Trophoblast cell (in vitro differentiated cells and primary cell): ENCODE results near the gene JMJD4.
A peak's percentile ranks its signal among the peaks of the same experiment; 100 is the strongest.

Experiments
- DNase-seq, 2 donors: peaks; one replicate each; pipeline ENCODE4 v3.0.0-alpha.2; 2016
- H2AFZ ChIP-seq: 2 replicates; pipeline ENCODE4 v1.6.1; 2013; ENCODE audit warnings: low read length, moderate library complexity, mild to moderate bottlenecking; ENCODE audit not compliant: insufficient read depth, poor library complexity
- H2AK5ac ChIP-seq: 2 replicates; pipeline ENCODE4 v1.6.1; 2013; ENCODE audit warnings: mild to moderate bottlenecking, low read length
- H2BK120ac ChIP-seq: 2 replicates; pipeline ENCODE4 v1.6.1; 2013; ENCODE audit warnings: low read length, mild to moderate bottlenecking, moderate library complexity; ENCODE audit not compliant: insufficient read depth, poor library complexity
- H2BK12ac ChIP-seq: 2 replicates; pipeline ENCODE4 v1.6.1; 2013; ENCODE audit warnings: mild to moderate bottlenecking, low read length, moderate library complexity
- H2BK5ac ChIP-seq: 2 replicates; pipeline ENCODE4 v1.6.1; 2013; ENCODE audit warnings: low read length, low read depth, moderate library complexity, mild to moderate bottlenecking; ENCODE audit not compliant: poor library complexity
- H3K14ac ChIP-seq: 2 replicates; pipeline ENCODE4 v1.6.1; 2013; ENCODE audit warnings: mild to moderate bottlenecking, low read length
- H3K18ac ChIP-seq: 2 replicates; pipeline ENCODE4 v1.6.1; 2013; ENCODE audit warnings: mild to moderate bottlenecking, low read length
- H3K23ac ChIP-seq: 2 replicates; pipeline ENCODE4 v1.6.1; 2013; ENCODE audit warnings: low read length
- H3K27ac ChIP-seq: 2 replicates; pipeline ENCODE4 v1.5.1; 2013; ENCODE audit warnings: low read depth, mild to moderate bottlenecking, inconsistent platforms, low read length, moderate library complexity
- H3K27me3 ChIP-seq: 2 replicates; pipeline ENCODE4 v1.6.1; 2013; ENCODE audit warnings: inconsistent platforms, mild to moderate bottlenecking, low read length, moderate library complexity; ENCODE audit not compliant: insufficient read depth
- H3K36me3 ChIP-seq, 2 experiments: 1 replicate in 1 of 2; 2 replicates in 1 of 2; pipeline ENCODE4 v1.6.1; 2013; ENCODE audit warnings: low read length in 2 of 2, mild to moderate bottlenecking in 2 of 2, moderate library complexity in 1 of 2; ENCODE audit not compliant: insufficient read depth in 2 of 2, control insufficient read depth in 1 of 2
- H3K4ac ChIP-seq: 2 replicates; pipeline ENCODE4 v1.6.1; 2013; ENCODE audit warnings: low read depth, mild to moderate bottlenecking, low read length, moderate library complexity
- H3K4me1 ChIP-seq, 2 experiments: 1 replicate in 1 of 2; 2 replicates in 1 of 2; pipeline ENCODE4 v1.6.1; 2013; ENCODE audit warnings: low read length in 2 of 2, mild to moderate bottlenecking in 2 of 2, moderate library complexity in 1 of 2; ENCODE audit not compliant: insufficient read depth in 2 of 2, control insufficient read depth in 1 of 2
- H3K4me2 ChIP-seq: 2 replicates; pipeline ENCODE4 v1.6.1; 2013; ENCODE audit warnings: inconsistent platforms, mild to moderate bottlenecking, low read length, moderate library complexity
- H3K4me3 ChIP-seq: 2 replicates; pipeline ENCODE4 v1.5.1; 2013; ENCODE audit warnings: mild to moderate bottlenecking, low read depth, low read length, inconsistent platforms
- H3K79me1 ChIP-seq: one replicate; pipeline ENCODE4 v1.6.1; 2013; ENCODE audit warnings: low read length
- H3K79me2 ChIP-seq: 2 replicates; pipeline ENCODE4 v1.6.1; 2013; ENCODE audit warnings: low read length, mild to moderate bottlenecking; ENCODE audit not compliant: control insufficient read depth, insufficient read depth, poor library complexity
- H3K9ac ChIP-seq: 2 replicates; pipeline ENCODE4 v1.6.1; 2013; ENCODE audit warnings: mild to moderate bottlenecking, low read length
- H3K9me3 ChIP-seq: 2 replicates; pipeline ENCODE4 v1.6.1; 2013; ENCODE audit warnings: low read depth, mild to moderate bottlenecking, control low read depth, inconsistent platforms, low read length; ENCODE audit not compliant: insufficient read depth
- H4K12ac ChIP-seq: 2 replicates; pipeline ENCODE4 v1.6.1; 2013; ENCODE audit warnings: low read depth, mild to moderate bottlenecking, low read length, moderate library complexity
- H4K8ac ChIP-seq: 2 replicates; pipeline ENCODE4 v1.6.1; 2013; ENCODE audit warnings: low read depth, mild to moderate bottlenecking, low read length, moderate library complexity
- H4K91ac ChIP-seq: one replicate; pipeline ENCODE4 v1.6.1; 2013; ENCODE audit warnings: low read depth, mild to moderate bottlenecking, low read length, moderate library complexity
- WGBS: extraction: QIAGEN DNeasy Blood & Tissue Kit; methylation state at CpG from one replicate; pipeline ENCODE4 v1.1.7; 2013; ENCODE audit warnings: missing lambda C conversion rate; ENCODE audit not compliant: insufficient read length, insufficient coverage; ENCODE audit errors: extremely low coverage; 5-methylcytosine and 5-hydroxymethylcytosine counted together

The JMJD4 gene

DNA sequence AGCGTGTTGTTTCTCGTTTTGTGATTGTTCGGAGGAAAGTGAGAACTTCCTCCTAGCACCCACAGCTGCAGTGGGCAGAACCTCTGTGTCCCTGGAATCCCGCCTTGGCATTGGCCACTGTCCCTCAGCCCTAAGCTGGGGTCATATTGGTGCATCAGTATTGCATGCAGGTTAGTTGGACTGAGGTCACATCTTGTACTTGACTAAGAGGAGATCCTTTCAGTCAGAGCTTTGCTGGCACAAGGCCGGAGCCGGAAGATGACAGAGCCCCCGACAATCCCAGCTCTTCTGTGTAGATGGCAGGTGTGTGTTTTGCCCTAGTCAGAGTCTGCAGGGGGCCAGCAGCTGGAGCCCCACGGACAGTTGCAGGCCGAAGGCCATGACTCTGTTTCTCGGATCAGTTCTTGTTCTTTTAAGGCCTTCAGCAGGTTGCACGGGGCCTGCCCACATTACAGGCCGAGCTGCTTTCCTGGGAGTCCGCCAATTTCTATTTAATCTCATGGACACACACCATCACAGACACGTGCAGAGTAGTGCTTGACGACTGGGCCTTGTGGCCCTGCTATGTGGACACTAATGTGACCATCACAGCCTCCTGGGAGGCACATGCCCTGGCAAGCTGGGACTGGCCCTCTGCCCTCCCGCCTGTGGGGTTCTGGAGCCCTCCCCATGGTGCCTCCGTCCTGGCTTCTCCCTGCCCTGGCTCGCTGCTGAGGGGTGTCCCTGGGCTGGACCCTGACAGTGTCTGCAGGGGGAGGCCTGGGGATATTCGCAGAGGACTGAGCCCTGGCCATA is 15.0 kb upstream of the JMJD4 start:
- no peak overlapping the region for H3K4me3 ChIP-seq
- H2AFZ ChIP-seq = no peak overlapping the region
- H3K79me1 ChIP-seq = no peaks in the 10 kb centered on the region
- H3K18ac ChIP-seq = no peak overlapping the region
- H3K27me3 ChIP-seq = no peaks in the 10 kb centered on the region
- no peaks in the 10 kb centered on the region for H3K4me1 ChIP-seq
- H2BK120ac ChIP-seq = no peak overlapping the region
- peak overlapping the region; percentile 18 for H3K23ac ChIP-seq
- no peak overlapping the region for H4K91ac ChIP-seq
- no peak overlapping the region for H3K9ac ChIP-seq
- H3K27ac ChIP-seq = no peak overlapping the region
- no peak overlapping the region for H3K4ac ChIP-seq
- no peak overlapping the region for H4K8ac ChIP-seq
- no peak overlapping the region for H2BK12ac ChIP-seq
- H3K14ac ChIP-seq = no peak overlapping the region
- no peak for DNase-seq
- peaks cover 34 to 43% of the 10 kb centered on the region in 2 experiments for H3K36me3 ChIP-seq
- H3K79me2 ChIP-seq = no peaks in the 10 kb centered on the region
- no CpG with 5 or more reads among the region's 19 CpGs for WGBS
- no peak overlapping the region for H3K4me2 ChIP-seq
- no peaks in the 10 kb centered on the region for H3K9me3 ChIP-seq
- no peak overlapping the region for H4K12ac ChIP-seq
- no peak overlapping the region for H2BK5ac ChIP-seq
- H2AK5ac ChIP-seq = no peak overlapping the region

DNA sequence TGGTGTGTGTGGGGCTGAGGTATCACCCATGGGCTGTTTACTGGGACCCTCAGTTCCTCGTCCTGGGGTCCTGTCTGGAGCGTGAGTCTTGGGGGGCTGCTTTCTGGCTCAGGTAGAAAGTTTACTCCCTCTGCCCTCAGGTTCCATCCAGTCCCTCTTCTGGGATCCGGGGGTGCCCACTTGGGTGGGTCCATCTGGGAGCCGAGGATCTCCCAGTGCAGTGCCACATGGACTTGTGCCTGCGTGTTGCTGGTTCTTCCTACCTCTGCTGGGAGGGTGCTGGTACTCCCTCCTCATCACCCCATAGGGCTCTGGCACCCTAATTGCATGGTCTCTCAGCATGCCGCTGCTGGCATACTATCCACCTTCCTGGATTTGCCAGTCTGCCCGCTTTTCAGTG is 14.1 kb upstream of the JMJD4 start:
- no peak overlapping the region for H3K27ac ChIP-seq
- no peak overlapping the region for H3K23ac ChIP-seq
- H3K4me2 ChIP-seq = no peak overlapping the region
- H3K27me3 ChIP-seq = no peaks in the 10 kb centered on the region
- H4K91ac ChIP-seq = no peak overlapping the region
- no peak overlapping the region for H3K9ac ChIP-seq
- H3K4me3 ChIP-seq = peak overlapping the region; percentile 50
- H3K4me1 ChIP-seq = no peaks in the 10 kb centered on the region
- no peak overlapping the region for H3K4ac ChIP-seq
- H3K9me3 ChIP-seq = no peaks in the 10 kb centered on the region
- H2BK12ac ChIP-seq = no peak overlapping the region
- no peak overlapping the region for H3K18ac ChIP-seq
- H2AFZ ChIP-seq = no peak overlapping the region
- H4K12ac ChIP-seq = no peak overlapping the region
- no peak overlapping the region for H4K8ac ChIP-seq
- peaks cover 32 to 43% of the 10 kb centered on the region in 2 experiments for H3K36me3 ChIP-seq
- H2BK120ac ChIP-seq = no peak overlapping the region
- H3K79me1 ChIP-seq = no peaks in the 10 kb centered on the region
- no peak overlapping the region for H3K14ac ChIP-seq
- no CpG with 5 or more reads among the region's 7 CpGs for WGBS
- no peak overlapping the region for H2AK5ac ChIP-seq
- H2BK5ac ChIP-seq = no peak overlapping the region
- H3K79me2 ChIP-seq = no peaks in the 10 kb centered on the region
- DNase-seq = no peak

DNA sequence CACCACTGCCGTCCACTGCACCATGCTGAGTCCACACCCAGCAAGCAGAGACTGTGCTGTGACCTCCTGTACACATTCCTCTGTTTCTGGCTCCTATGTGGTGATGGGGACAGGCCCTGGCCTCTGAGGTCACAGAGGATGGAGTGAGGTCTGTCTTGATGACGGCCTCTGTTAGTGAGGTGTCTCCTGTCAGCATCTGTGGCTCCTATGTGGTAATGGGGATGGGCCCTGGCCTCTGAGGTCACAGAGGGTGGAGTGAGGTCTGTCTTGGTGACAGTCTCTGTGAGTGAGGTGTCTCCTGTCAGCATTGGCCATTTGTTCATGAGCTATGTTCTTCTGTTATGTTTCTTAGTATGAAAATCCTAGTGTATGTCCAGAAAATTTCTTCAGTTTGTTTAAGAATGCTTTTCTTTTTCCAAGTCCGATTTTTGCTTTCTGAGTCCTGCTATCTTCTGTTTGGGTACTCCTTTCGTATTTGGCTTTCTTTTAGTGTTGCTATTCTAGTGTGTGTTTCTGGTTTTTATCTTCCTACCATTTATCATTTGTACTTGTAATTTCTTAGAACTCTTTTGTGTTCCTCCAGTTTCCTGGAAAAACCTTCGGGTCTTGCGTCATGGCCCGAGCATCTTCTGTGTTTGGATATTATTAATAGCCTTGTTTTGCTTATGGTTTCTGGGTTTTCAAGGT is 13.5 kb upstream of the JMJD4 start:
- H2BK120ac ChIP-seq = no peak overlapping the region
- no CpG with 5 or more reads among the region's 7 CpGs for WGBS

DNA sequence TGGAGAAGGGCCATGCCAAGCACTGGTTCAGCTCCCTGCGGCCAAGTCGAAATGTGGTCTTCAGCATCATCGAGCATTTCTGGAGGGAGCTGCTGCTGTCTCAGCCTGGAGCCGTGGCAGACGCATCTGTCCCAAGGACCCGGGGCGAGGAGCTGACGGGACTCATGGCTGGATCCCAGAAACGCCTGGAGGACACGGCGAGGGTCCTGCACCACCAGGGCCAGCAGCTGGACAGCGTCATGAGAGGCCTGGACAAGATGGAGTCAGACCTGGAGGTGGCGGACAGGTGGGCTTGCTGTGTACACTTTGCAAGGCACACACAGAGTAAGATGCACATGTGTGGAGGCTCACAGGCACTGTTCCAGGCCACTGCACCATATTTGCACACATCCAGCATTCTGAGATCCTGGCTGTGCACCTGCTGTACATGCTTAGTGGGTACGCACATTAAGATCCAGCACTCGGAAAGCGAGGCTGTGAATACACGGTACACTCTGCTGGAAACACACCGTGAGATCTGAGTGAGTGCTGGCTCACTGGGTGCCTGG is 12.9 kb upstream of the JMJD4 start:
- DNase-seq = no peak
- no peak overlapping the region for H3K4me3 ChIP-seq
- no peaks in the 10 kb centered on the region for H3K9me3 ChIP-seq
- H2BK120ac ChIP-seq = no peak overlapping the region
- H2BK12ac ChIP-seq = no peak overlapping the region
- H3K18ac ChIP-seq = no peak overlapping the region
- no peak overlapping the region for H3K4me2 ChIP-seq
- H4K8ac ChIP-seq = no peak overlapping the region
- no peak overlapping the region for H4K91ac ChIP-seq
- H3K79me2 ChIP-seq = no peaks in the 10 kb centered on the region
- H3K27ac ChIP-seq = no peak overlapping the region
- no peak overlapping the region for H3K23ac ChIP-seq
- H2AFZ ChIP-seq = no peak overlapping the region
- H3K36me3 ChIP-seq = peaks cover 33 to 36% of the 10 kb centered on the region in 2 experiments
- H3K9ac ChIP-seq = no peak overlapping the region
- H3K4me1 ChIP-seq = no peaks in the 10 kb centered on the region
- no peak overlapping the region for H2BK5ac ChIP-seq
- H3K14ac ChIP-seq = no peak overlapping the region
- no peaks in the 10 kb centered on the region for H3K79me1 ChIP-seq
- H3K4ac ChIP-seq = no peak overlapping the region
- no peaks in the 10 kb centered on the region for H3K27me3 ChIP-seq
- no peak overlapping the region for H2AK5ac ChIP-seq
- WGBS = no CpG with 5 or more reads among the region's 18 CpGs
- H4K12ac ChIP-seq = no peak overlapping the region

More for the DNA sequence above, 13.5 kb upstream of the JMJD4 start:
- Histone ChIP-seq H3K14ac (no peak overlapping the region), H3K4me1 (no peaks in the 10 kb centered on the region), H4K8ac (no peak overlapping the region), H3K27ac (no peak overlapping the region), H3K18ac (no peak overlapping the region), H3K4me3 (no peak overlapping the region), H3K4ac (no peak overlapping the region), H3K4me2 (no peak overlapping the region), H4K12ac (no peak overlapping the region), H3K79me2 (no peaks in the 10 kb centered on the region), H3K9ac (no peak overlapping the region), H2AFZ (no peak overlapping the region), H2BK5ac (no peak overlapping the region), H3K23ac (peak overlapping the region; percentile 55), H3K9me3 (no peaks in the 10 kb centered on the region), H2BK12ac (no peak overlapping the region), H3K36me3 (peaks cover 29 to 40% of the 10 kb centered on the region in 2 experiments), H2AK5ac (no peak overlapping the region), H3K79me1 (no peaks in the 10 kb centered on the region), H3K27me3 (no peaks in the 10 kb centered on the region), H4K91ac (no peak overlapping the region)
- no peak for DNase-seq
